Activated T-helper 9 cell treated with anti-CD3 and anti-CD28 coated beads, Interleukin-2, amount 50 U/mL, for 16 hours (primary cell): ENCODE results near the gene FHAD1.
A peak's percentile ranks its signal among the peaks of the same experiment; 100 is the strongest.
"Not testable (repeated sequence)": the region's sequence is repeated elsewhere in the genome, so short reads cannot be mapped to it uniquely, and the experiment has no call there.

Experiments used
- DNase-seq: peaks from one replicate; pipeline ENCODE4 v3.0.0-alpha.2; 2020; ENCODE audit warnings: low read depth

Gene FHAD1

GRCh38 chr1:15418806-15419515 lies 171.9 kb downstream of the FHAD1 start:
- DNase-seq: no peak

GRCh38 chr1:15420853-15421465 lies 173.9 kb downstream of the FHAD1 start:
- DNase-seq: no peak

- no peak for DNase-seq
Observed at GRCh38 chr1:15422871-15423270, 175.8 kb downstream of the FHAD1 start.

- no peak for DNase-seq
Observed at GRCh38 chr1:15423355-15424077, 176.5 kb downstream of the FHAD1 start.

GRCh38 chr1:15424146-15424667 lies 177.2 kb downstream of the FHAD1 start:
- no peak for DNase-seq

- no peak for DNase-seq
Observed at GRCh38 chr1:15424981-15425380, 178.0 kb downstream of the FHAD1 start.

GRCh38 chr1:15425521-15425920 lies 178.5 kb downstream of the FHAD1 start:
- no peak for DNase-seq

- DNase-seq: no peak
Observed at GRCh38 chr1:15425958-15426357, 178.9 kb downstream of the FHAD1 start.

GRCh38 chr1:15426492-15427279 lies 179.7 kb downstream of the FHAD1 start:
- no peak for DNase-seq

GRCh38 chr1:15427280-15427666 lies 180.2 kb downstream of the FHAD1 start:
- no peak for DNase-seq

- not testable (repeated sequence) for DNase-seq
Observed at GRCh38 chr1:15428252-15428651, 181.2 kb downstream of the FHAD1 start.

GRCh38 chr1:15428815-15429435 lies 181.9 kb downstream of the FHAD1 start:
- DNase-seq: no peak

- DNase-seq: no peak
Observed at GRCh38 chr1:15429701-15430149, 182.7 kb downstream of the FHAD1 start.

GRCh38 chr1:15430787-15431570 lies 184.0 kb downstream of the FHAD1 start:
- peak; percentile 66 for DNase-seq

GRCh38 chr1:15431571-15431948 lies 184.5 kb downstream of the FHAD1 start:
- DNase-seq: no peak

GRCh38 chr1:15432324-15432723 lies 185.3 kb downstream of the FHAD1 start:
- DNase-seq: no peak

GRCh38 chr1:15433471-15433870 lies 186.4 kb downstream of the FHAD1 start:
- DNase-seq: no peak

GRCh38 chr1:15434739-15435138 lies 187.7 kb downstream of the FHAD1 start:
- not testable (repeated sequence) for DNase-seq

GRCh38 chr1:15435239-15436077 lies 188.4 kb downstream of the FHAD1 start:
- DNase-seq: no peak

- DNase-seq: no peak
Observed at GRCh38 chr1:15436881-15437442, 189.9 kb downstream of the FHAD1 start.
